Prostate gland (tissue), 2 donors: ENCODE measurements around the gene CHEK1. TPM values are rescaled to one million over a fixed set of nuclear protein-coding genes. Genes with fewer than 3 reads are reported as not detected.
"Not testable (repeated sequence)": the region's sequence is repeated elsewhere in the genome, so short reads cannot be mapped to it uniquely, and the experiment has no call there.

Experiments used
- DNase-seq: peaks from one replicate; pipeline ENCODE4 v3.0.0-alpha.2; 2019; ENCODE audit warnings: low spot score
- H3K27ac ChIP-seq, 2 donors: fragments of 200-600 bp; sonication (generic); 2 replicates each; pipeline ENCODE4 v1.5.1; 2017 to 2019
- H3K27me3 ChIP-seq: fragments of 200-600 bp; sonication (generic); replicated peaks from 2 replicates; pipeline ENCODE4 v1.5.1; 2019; ENCODE audit not compliant: insufficient read depth
- H3K36me3 ChIP-seq, 2 donors: fragments of 200-600 bp; sonication (generic); 1 replicate in 1 of 2; 2 replicates in 1 of 2; pipeline versions ENCODE4 v1.5.1 to v1.8.1; 2017 to 2019
- H3K4me1 ChIP-seq: fragments of 200-600 bp; sonication (generic); replicated peaks from 2 replicates; pipeline ENCODE4 v1.5.1; 2019
- H3K4me3 ChIP-seq, 2 donors: fragments of 200-600 bp; sonication (generic); 2 replicates each; pipeline ENCODE4 v1.5.1; 2017 to 2019
- H3K9me3 ChIP-seq: fragments of 200-600 bp; sonication (generic); 2 replicates; pipeline ENCODE4 v1.5.1; 2017
- CTCF ChIP-seq, 4 experiments: fragments of 200-600 bp in 2 of 4; fragments of 450-650 bp in 2 of 4; sonication (generic) in 2 of 4; IDR thresholded peaks; 1 replicate in 3 of 4; 2 replicates in 1 of 4; pipeline ENCODE4 v1.5.1; 2016 to 2019; ENCODE audit warnings: antibody characterized with exemption in 4 of 4, mild to moderate bottlenecking in 2 of 4, moderate library complexity in 2 of 4
- POLR2A ChIP-seq: fragments of 450-650 bp; IDR thresholded peaks from one replicate; pipeline ENCODE4 v1.6.1; 2016; ENCODE audit warnings: antibody characterized with exemption, mild to moderate bottlenecking
- POLR2AphosphoS5 ChIP-seq: sonication (generic); formaldehyde crosslinking; IDR thresholded peaks from one replicate; pipeline ENCODE4 v1.6.1; 2017; ENCODE audit warnings: antibody characterized with exemption
- WGBS: methylation state at CpG from one replicate; pipeline ENCODE4 v1.1.5; 2018; 5-methylcytosine and 5-hydroxymethylcytosine counted together
- intact Hi-C: fragments of 100-400 bp; cut with DNase I; formaldehyde crosslinking; loops from one replicate; pipeline ENCODE4 v1.14.2; 2022
- total RNA-seq, 2 donors: library from RNA; depleted of rRNA; stranded (reverse); fragments of >200 nt; gene quantifications; one replicate each; pipeline ENCODE4 v1.1.0, GENCODE V29; 2016

CHEK1 gene
- total RNA-seq, 2 donors from 2014 or later: 3.2 to 20.3 TPM

GRCh38 chr11:125690006-125690405, 65.0 kb downstream of the CHEK1 start:
- no peak overlapping the region for H3K27ac ChIP-seq
- no peaks in the 10 kb centered on the region for H3K4me1 ChIP-seq
- DNase-seq: no peak
- intact Hi-C loops: no loop called here
- no peak overlapping the region for H3K4me3 ChIP-seq
- TF ChIP-seq CTCF (IDR thresholded peaks at IDR 0.05): no peak
- H3K36me3 ChIP-seq: no peaks in the 10 kb centered on the region
- no peaks in the 10 kb centered on the region for H3K27me3 ChIP-seq
- H3K9me3 ChIP-seq: no peaks in the 10 kb centered on the region
- WGBS: 94% methylated on average over 2 of the region's 2 CpGs

- Histone ChIP-seq H3K36me3 (no peaks in the 10 kb centered on the region), H3K27ac (no peak overlapping the region), H3K27me3 (no peaks in the 10 kb centered on the region), H3K4me1 (no peaks in the 10 kb centered on the region), H3K4me3 (no peak overlapping the region), H3K9me3 (no peaks in the 10 kb centered on the region)
- intact Hi-C loops: no loop called here
- 80% methylated on average over 5 of the region's 5 CpGs for WGBS
- no peak for DNase-seq
- no peak for TF ChIP-seq POLR2AphosphoS5
- TF ChIP-seq POLR2A: no peak
- TF ChIP-seq CTCF (IDR thresholded peaks at IDR 0.05): no peak
These were observed 67.9 kb downstream of the CHEK1 start for GRCh38 chr11:125692887-125693286.

GRCh38 chr11:125694951-125695350, 70.0 kb downstream of the CHEK1 start:
- Histone ChIP-seq H3K27ac (no peak overlapping the region), H3K36me3 (no peaks in the 10 kb centered on the region), H3K4me1 (no peaks in the 10 kb centered on the region), H3K4me3 (no peak overlapping the region), H3K27me3 (no peaks in the 10 kb centered on the region), H3K9me3 (no peaks in the 10 kb centered on the region)
- intact Hi-C loops: no loop called here
- TF ChIP-seq POLR2AphosphoS5 (no peak), POLR2A (no peak), CTCF (IDR thresholded peaks at IDR 0.05) (no peak)
- no peak for DNase-seq
- WGBS: 94% methylated on average over 2 of the region's 2 CpGs

GRCh38 chr11:125701018-125701610, 76.2 kb downstream of the CHEK1 start:
- no peaks in the 10 kb centered on the region for H3K9me3 ChIP-seq
- 80% methylated on average over 6 of the region's 6 CpGs for WGBS
- no peak overlapping the region for H3K4me3 ChIP-seq
- H3K4me1 ChIP-seq: no peaks in the 10 kb centered on the region
- no peak for TF ChIP-seq CTCF (IDR thresholded peaks at IDR 0.05)
- TF ChIP-seq POLR2AphosphoS5: no peak
- no peak for TF ChIP-seq POLR2A
- no peak for DNase-seq
- H3K36me3 ChIP-seq: no peaks in the 10 kb centered on the region
- no peak overlapping the region for H3K27ac ChIP-seq
- H3K27me3 ChIP-seq: no peaks in the 10 kb centered on the region
- intact Hi-C loops: no loop called here

- no peaks in the 10 kb centered on the region for H3K4me1 ChIP-seq
- H3K27ac ChIP-seq: no peak overlapping the region
- WGBS: 35% methylated on average over 6 of the region's 6 CpGs
- H3K36me3 ChIP-seq: no peaks in the 10 kb centered on the region
- intact Hi-C loops: no loop called here
- no peak for DNase-seq
- H3K4me3 ChIP-seq: no peak overlapping the region
- no peaks in the 10 kb centered on the region for H3K27me3 ChIP-seq
- TF ChIP-seq POLR2A: no peak
- no peak for TF ChIP-seq CTCF (IDR thresholded peaks at IDR 0.05)
- no peak for TF ChIP-seq POLR2AphosphoS5
- no peaks in the 10 kb centered on the region for H3K9me3 ChIP-seq
These were observed 77.1 kb downstream of the CHEK1 start for GRCh38 chr11:125701858-125702621.

GRCh38 chr11:125704686-125705085, 79.7 kb downstream of the CHEK1 start:
- DNase-seq, H3K36me3 ChIP-seq, H3K9me3 ChIP-seq, intact Hi-C loops, H3K4me3 ChIP-seq, H3K4me1 ChIP-seq, H3K27ac ChIP-seq, H3K27me3 ChIP-seq: not testable (repeated sequence)
- 96% methylated on average over 24 of the region's 24 CpGs for WGBS
